ENCODE measurements around the gene CPLX3.

The CPLX3 gene

DNA sequence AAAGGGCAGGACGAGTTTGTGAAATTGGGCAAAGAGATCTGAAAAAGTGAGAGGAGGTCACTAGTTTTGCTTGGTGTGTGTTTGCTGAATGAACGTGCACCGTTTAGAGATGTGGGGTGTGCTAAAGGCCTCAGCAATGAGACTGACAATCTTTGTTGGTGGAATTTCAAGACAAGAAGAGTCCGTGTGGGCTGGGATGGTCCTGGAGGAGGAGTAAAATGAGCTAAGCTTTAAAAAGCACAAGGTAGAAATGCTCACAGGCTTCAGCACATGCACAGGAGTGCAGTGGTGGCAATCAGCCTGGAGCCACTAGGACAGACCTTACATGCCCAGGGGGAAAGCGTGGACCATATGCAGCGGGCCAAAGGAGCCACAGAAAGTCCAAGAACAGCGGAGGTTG, 1.5 kb upstream of the CPLX3 start:
- no peak for TF ChIP-seq TAF1 (IDR thresholded peaks at IDR 0.05; ENCODE audit: borderline replicate concordance, insufficient read depth, low read length)
- no peak for TF ChIP-seq SIN3A (IDR thresholded peaks at IDR 0.05; ENCODE audit: borderline replicate concordance, insufficient read depth, low read length)
- no peak for TF ChIP-seq POLR2AphosphoS5 (IDR thresholded peaks at IDR 0.05; ENCODE audit: low read depth, low read length)
- TF ChIP-seq, protein P1, sequence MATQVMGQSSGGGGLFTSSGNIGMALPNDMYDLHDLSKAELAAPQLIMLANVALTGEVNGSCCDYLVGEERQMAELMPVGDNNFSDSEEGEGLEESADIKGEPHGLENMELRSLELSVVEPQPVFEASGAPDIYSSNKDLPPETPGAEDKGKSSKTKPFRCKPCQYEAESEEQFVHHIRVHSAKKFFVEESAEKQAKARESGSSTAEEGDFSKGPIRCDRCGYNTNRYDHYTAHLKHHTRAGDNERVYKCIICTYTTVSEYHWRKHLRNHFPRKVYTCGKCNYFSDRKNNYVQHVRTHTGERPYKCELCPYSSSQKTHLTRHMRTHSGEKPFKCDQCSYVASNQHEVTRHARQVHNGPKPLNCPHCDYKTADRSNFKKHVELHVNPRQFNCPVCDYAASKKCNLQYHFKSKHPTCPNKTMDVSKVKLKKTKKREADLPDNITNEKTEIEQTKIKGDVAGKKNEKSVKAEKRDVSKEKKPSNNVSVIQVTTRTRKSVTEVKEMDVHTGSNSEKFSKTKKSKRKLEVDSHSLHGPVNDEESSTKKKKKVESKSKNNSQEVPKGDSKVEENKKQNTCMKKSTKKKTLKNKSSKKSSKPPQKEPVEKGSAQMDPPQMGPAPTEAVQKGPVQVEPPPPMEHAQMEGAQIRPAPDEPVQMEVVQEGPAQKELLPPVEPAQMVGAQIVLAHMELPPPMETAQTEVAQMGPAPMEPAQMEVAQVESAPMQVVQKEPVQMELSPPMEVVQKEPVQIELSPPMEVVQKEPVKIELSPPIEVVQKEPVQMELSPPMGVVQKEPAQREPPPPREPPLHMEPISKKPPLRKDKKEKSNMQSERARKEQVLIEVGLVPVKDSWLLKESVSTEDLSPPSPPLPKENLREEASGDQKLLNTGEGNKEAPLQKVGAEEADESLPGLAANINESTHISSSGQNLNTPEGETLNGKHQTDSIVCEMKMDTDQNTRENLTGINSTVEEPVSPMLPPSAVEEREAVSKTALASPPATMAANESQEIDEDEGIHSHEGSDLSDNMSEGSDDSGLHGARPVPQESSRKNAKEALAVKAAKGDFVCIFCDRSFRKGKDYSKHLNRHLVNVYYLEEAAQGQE (IDR thresholded peaks at IDR 0.05; ENCODE audit: insufficient read depth in 1 of 2, low read depth in 2 of 2, low read length in 2 of 2), result no peak; a peak in 1 of 4 replicates
- TF ChIP-seq FOXP2 (optimal IDR thresholded peaks at IDR 0.05; ENCODE audit: borderline replicate concordance, extremely low read depth, extremely low read length, insufficient read depth), result no peak

DNA sequence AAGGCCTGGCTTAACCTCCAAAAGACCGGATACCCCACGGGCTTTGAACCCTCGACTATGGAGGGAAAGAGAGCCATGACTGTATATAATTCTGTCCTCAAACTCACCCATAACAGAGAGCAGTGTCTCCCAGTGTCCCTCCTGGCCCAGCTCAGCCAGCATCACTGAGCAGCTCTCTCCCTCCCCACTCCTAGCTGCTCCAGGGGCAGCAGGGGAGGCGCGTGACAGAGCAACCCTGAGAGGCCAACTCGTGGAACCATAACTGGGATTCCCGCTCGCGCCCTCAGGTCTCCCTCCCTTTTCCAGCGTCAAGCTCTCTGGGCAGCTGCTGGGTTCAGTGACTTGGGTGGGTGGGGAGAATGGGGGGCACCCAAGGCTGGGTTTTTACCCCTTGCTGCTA, 561 bp upstream of the CPLX3 start:
- TF ChIP-seq SIN3A (IDR thresholded peaks at IDR 0.05; ENCODE audit: borderline replicate concordance, insufficient read depth, low read length) (no peak), POLR2AphosphoS5 (IDR thresholded peaks at IDR 0.05; ENCODE audit: low read depth, low read length) (no peak), FOXP2 (optimal IDR thresholded peaks at IDR 0.05; ENCODE audit: borderline replicate concordance, extremely low read depth, extremely low read length, insufficient read depth) (no peak), TAF1 (IDR thresholded peaks at IDR 0.05; ENCODE audit: borderline replicate concordance, insufficient read depth, low read length) (no peak)
- TF ChIP-seq, protein P1 (IDR thresholded peaks at IDR 0.05; ENCODE audit: insufficient read depth in 1 of 2, low read depth in 2 of 2, low read length in 2 of 2), result no peak

DNA sequence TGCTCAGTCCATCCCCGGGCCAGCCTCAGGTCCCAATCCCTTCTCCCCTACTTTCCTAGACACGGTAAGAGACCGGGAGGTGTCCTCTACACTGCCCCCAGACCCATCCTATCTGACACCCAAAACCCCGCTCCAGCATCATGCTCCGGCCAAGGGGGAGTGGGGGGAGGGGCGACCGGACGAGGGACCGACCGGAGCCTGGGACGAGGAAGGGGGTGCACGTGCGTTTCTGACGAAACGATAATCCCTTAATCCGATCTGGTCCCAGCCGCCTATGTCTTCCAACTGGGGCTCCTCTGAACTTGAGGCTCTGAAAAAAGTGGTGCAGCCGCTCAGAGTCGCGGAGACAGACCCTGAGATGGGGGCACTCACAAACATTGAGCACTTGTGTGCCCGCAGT, 494 bp downstream of the CPLX3 start:
- TF ChIP-seq POLR2AphosphoS5 (IDR thresholded peaks at IDR 0.05; ENCODE audit: low read depth, low read length) (no peak), SIN3A (IDR thresholded peaks at IDR 0.05; ENCODE audit: borderline replicate concordance, insufficient read depth, low read length) (no peak), TAF1 (IDR thresholded peaks at IDR 0.05; ENCODE audit: borderline replicate concordance, insufficient read depth, low read length) (no peak), FOXP2 (optimal IDR thresholded peaks at IDR 0.05; ENCODE audit: borderline replicate concordance, extremely low read depth, extremely low read length, insufficient read depth) (no peak)
- TF ChIP-seq, protein P1 (IDR thresholded peaks at IDR 0.05; ENCODE audit: insufficient read depth in 1 of 2, low read depth in 2 of 2, low read length in 2 of 2), result no peak

DNA sequence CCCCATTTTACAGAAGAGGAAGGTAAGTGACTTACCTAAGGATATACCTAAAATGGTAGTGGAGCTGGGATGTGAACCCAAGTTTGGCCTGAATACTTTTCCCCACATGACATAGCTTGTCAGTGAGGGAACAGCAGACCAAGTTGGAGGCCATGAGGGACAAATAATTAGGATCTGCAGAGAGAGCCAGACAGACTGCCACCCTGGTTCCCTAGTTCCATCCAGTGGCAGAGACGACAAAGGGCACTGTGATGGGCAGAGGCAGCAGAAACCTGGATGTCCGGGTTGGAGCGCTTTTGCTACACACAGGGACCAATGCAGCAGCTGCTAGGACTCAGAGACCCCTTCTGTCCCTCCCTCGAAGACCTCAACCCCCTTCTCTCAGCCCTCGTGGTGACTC, 1.2 kb downstream of the CPLX3 start:
- TF ChIP-seq POLR2AphosphoS5 (IDR thresholded peaks at IDR 0.05; ENCODE audit: low read depth, low read length) (no peak), SIN3A (IDR thresholded peaks at IDR 0.05; ENCODE audit: borderline replicate concordance, insufficient read depth, low read length) (no peak)

DNA sequence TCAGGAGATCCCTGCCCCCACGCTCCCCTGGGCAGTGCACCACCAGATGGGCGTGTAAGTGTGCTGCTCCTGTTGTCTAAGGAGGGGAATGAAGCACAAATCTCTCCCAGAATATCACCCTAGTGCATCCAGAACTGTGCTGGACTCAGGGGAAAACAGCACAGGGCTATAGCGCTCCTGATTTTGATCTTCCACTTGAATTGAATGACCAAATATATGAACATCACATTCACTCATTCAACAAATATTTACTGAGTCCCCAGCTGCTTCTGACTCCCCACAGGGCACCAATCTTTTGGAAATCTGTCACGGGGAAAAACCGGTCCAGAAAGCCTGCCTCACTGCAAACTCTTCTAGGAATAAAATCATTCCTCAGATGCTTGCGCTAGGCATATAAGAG, 2.4 kb downstream of the CPLX3 start:
- TF ChIP-seq TAF1 (IDR thresholded peaks at IDR 0.05; ENCODE audit: borderline replicate concordance, insufficient read depth, low read length) (no peak), POLR2AphosphoS5 (IDR thresholded peaks at IDR 0.05; ENCODE audit: low read depth, low read length) (no peak), FOXP2 (optimal IDR thresholded peaks at IDR 0.05; ENCODE audit: borderline replicate concordance, extremely low read depth, extremely low read length, insufficient read depth) (no peak), SIN3A (IDR thresholded peaks at IDR 0.05; ENCODE audit: borderline replicate concordance, insufficient read depth, low read length) (no peak)
- TF ChIP-seq, protein P1 (IDR thresholded peaks at IDR 0.05; ENCODE audit: insufficient read depth in 1 of 2, low read depth in 2 of 2, low read length in 2 of 2), result no peak
